A673 (cell line): Measurements from ENCODE around the gene UBE2E1. TPM values are rescaled to one million over a fixed set of nuclear protein-coding genes. Genes with fewer than 3 reads are reported as not detected.
"Not testable (repeated sequence)": the region's sequence is repeated elsewhere in the genome, so short reads cannot be mapped to it uniquely, and the experiment has no call there.

Source experiments
- BruUV-seq: library from RNA; stranded (reverse); fragments of 400-500 nt; replicated peaks from 2 replicates; lab custom pipeline; 2021; lab: Mats Ljungman, UMichigan
- CTCF ChIA-PET: fragments of 300-600 bp; sonication (Branson Sonifier 250); formaldehyde crosslinking; loops from one replicate; lab custom pipeline; 2022; ENCODE audit warnings: antibody characterized with exemption; lab: Charles Lee
- POLR2A ChIA-PET: fragments of 300-600 bp; sonication (Branson Sonifier 250); formaldehyde crosslinking; loops from one replicate; lab custom pipeline; 2022; ENCODE audit warnings: antibody characterized with exemption; ENCODE audit not compliant: low non-redundant PET; lab: Charles Lee
- DNase-seq: peaks from one replicate; pipeline ENCODE4 v3.0.0-alpha.2; 2015; ENCODE audit warnings: low spot score
- H3K27ac ChIP-seq: fragments of 200-600 bp; sonication (generic); 2 replicates; pipeline ENCODE4 v1.5.1; 2016; ENCODE audit warnings: mixed run types, low read depth, mild to moderate bottlenecking, mixed read lengths, antibody characterized with exemption, low read length; ENCODE audit not compliant: poor library complexity, severe bottlenecking
- H3K27me3 ChIP-seq: fragments of 200-600 bp; sonication (generic); replicated peaks from 2 replicates; pipeline ENCODE4 v1.6.1; 2017; ENCODE audit warnings: mixed run types, low read depth, mild to moderate bottlenecking, mixed read lengths, antibody characterized with exemption, low read length; ENCODE audit not compliant: insufficient read depth, poor library complexity
- H3K36me3 ChIP-seq: fragments of 200-600 bp; sonication (generic); 2 replicates; pipeline ENCODE4 v1.6.1; 2016; ENCODE audit warnings: mixed run types, mild to moderate bottlenecking, mixed read lengths, antibody characterized with exemption, low read length; ENCODE audit not compliant: insufficient read depth, poor library complexity, severe bottlenecking
- H3K4me1 ChIP-seq: fragments of 200-600 bp; sonication (generic); 2 replicates; pipeline ENCODE4 v1.6.1; 2017; ENCODE audit warnings: mixed run types, mild to moderate bottlenecking, mixed read lengths, antibody characterized with exemption, low read length; ENCODE audit not compliant: insufficient read depth, poor library complexity, severe bottlenecking
- H3K4me3 ChIP-seq: fragments of 200-600 bp; sonication (generic); 2 replicates; pipeline ENCODE4 v1.5.1; 2016; ENCODE audit warnings: low read depth, mixed run types, mild to moderate bottlenecking, mixed read lengths, low read length; ENCODE audit not compliant: poor library complexity, severe bottlenecking
- H3K9me3 ChIP-seq: fragments of 200-600 bp; sonication (generic); 2 replicates; pipeline ENCODE4 v1.6.1; 2016; ENCODE audit warnings: mixed run types, low read depth, mild to moderate bottlenecking, mixed read lengths, antibody characterized with exemption, low read length; ENCODE audit not compliant: poor library complexity, severe bottlenecking
- CTCF ChIP-seq: fragments of 300-800, 200-600 bp; sonication (generic); conservative IDR thresholded peaks from 2 replicates; pipeline ENCODE4 v1.5.1; 2017; ENCODE audit warnings: low read depth, mild to moderate bottlenecking, antibody characterized with exemption, low read length, moderate library complexity, mixed read lengths
- EZH2 ChIP-seq: fragments of 200-600 bp; sonication (generic); IDR thresholded peaks from 2 replicates; pipeline ENCODE4 v1.6.1; 2017; ENCODE audit warnings: borderline replicate concordance, low read depth, mild to moderate bottlenecking, mixed read lengths, antibody characterized with exemption, low read length; ENCODE audit not compliant: poor library complexity, severe bottlenecking
- intact Hi-C: fragments of 100-400 bp; cut with micrococcal nuclease; formaldehyde crosslinking; loops from one replicate; pipeline ENCODE4 v1.10.0; 2022; ENCODE audit not compliant: unreplicated experiment
- total RNA-seq: library from RNA; stranded (reverse); gene quantifications from 2 replicates; pipeline ENCODE4 v1.2.3, GENCODE V29; 2021

Gene UBE2E1
- total RNA-seq, 1 experiment from 2014 or later = 144 TPM

- intact Hi-C loops = no loop called here
- Histone ChIP-seq H3K4me3 (no peak overlapping the region), H3K9me3 (no peaks in the 10 kb centered on the region), H3K27ac (no peak overlapping the region), H3K27me3 (no peaks in the 10 kb centered on the region), H3K36me3 (no peaks in the 10 kb centered on the region), H3K4me1 (peaks cover 21% of the 10 kb centered on the region)
- no peak for DNase-seq
- TF ChIP-seq CTCF = no peak
- TF ChIP-seq EZH2 = no peak
- BruUV-seq = no TSS peak
- ChIA-PET POLR2A (no interaction called here), CTCF (no interaction called here)
These were observed 34.8 kb downstream of the UBE2E1 start for GRCh38 chr3:23840521-23840920.

GRCh38 chr3:23843869-23844268 is 38.1 kb downstream of the UBE2E1 start:
- ChIA-PET CTCF (no interaction called here), POLR2A (no interaction called here)
- no peaks in the 10 kb centered on the region for H3K9me3 ChIP-seq
- no peaks in the 10 kb centered on the region for H3K27me3 ChIP-seq
- no peaks in the 10 kb centered on the region for H3K4me1 ChIP-seq
- BruUV-seq = no TSS peak
- no peaks in the 10 kb centered on the region for H3K36me3 ChIP-seq
- TF ChIP-seq CTCF (no peak), EZH2 (no peak)
- no peak overlapping the region for H3K4me3 ChIP-seq
- no peak for DNase-seq
- no peak overlapping the region for H3K27ac ChIP-seq
- intact Hi-C loops = no loop called here

- no peak for DNase-seq
- no TSS peak for BruUV-seq
- H3K36me3 ChIP-seq = no peaks in the 10 kb centered on the region
- H3K9me3 ChIP-seq = no peaks in the 10 kb centered on the region
- no peaks in the 10 kb centered on the region for H3K4me1 ChIP-seq
- intact Hi-C loops = no loop called here
- H3K4me3 ChIP-seq = no peak overlapping the region
- TF ChIP-seq EZH2 (no peak), CTCF (no peak)
- no peak overlapping the region for H3K27ac ChIP-seq
- no peaks in the 10 kb centered on the region for H3K27me3 ChIP-seq
- ChIA-PET POLR2A (no interaction called here), CTCF (no interaction called here)
These were observed 39.8 kb downstream of the UBE2E1 start for GRCh38 chr3:23845326-23846216.

- H3K9me3 ChIP-seq, intact Hi-C loops, H3K27me3 ChIP-seq, CTCF ChIA-PET, DNase-seq, H3K4me1 ChIP-seq, H3K4me3 ChIP-seq, H3K27ac ChIP-seq, BruUV-seq, POLR2A ChIA-PET, H3K36me3 ChIP-seq: not testable (repeated sequence)
These were observed 43.7 kb downstream of the UBE2E1 start for GRCh38 chr3:23849462-23849861.
